ENCODE data around the gene OPRM1.

GRCh38 chr6:154202339-154202738 is 163.3 kb downstream of the OPRM1 start:
- TF ChIP-seq CTCF (IDR thresholded peaks at IDR 0.05) (no peak), EZH2phosphoT487 (IDR thresholded peaks at IDR 0.05) (no peak), EZH2 (IDR thresholded peaks at IDR 0.05) (no peak)
